ENCODE results near the gene L1CAM. TPM values are rescaled to one million over a fixed set of nuclear protein-coding genes. Genes with fewer than 3 reads are reported as not detected.

The L1CAM gene
- total RNA-seq, 1 experiment from 2014 or later, result 49.7 TPM

DNA sequence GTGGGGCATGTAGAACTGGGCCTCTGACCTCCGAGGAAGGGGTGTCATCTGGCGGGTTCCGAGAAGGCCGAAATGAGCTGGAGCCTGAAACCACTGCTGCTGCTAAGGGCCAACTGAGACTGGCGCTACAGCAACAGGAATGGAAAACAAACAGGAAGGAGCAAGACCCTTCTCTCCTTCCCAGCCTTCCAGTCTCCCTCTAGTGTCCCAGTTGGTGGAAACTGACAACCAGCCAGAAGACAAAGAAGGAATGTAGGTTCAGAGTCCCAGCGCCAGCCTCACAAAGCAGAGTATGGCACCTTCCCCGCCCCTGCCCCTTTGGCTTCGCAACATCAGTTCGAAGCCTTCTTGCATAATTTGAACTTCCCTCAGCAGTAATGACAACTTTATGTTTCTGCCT, 31.3 kb downstream of the L1CAM start:
- no peak for DNase-seq (ENCODE audit: low read depth)
- in situ Hi-C loops (cut with HindIII; ENCODE audit: low pct_unique_long_range_greater_than_20kb, low sequenced_read_pairs), result no loop called here

GRCh38 chrX:153853902-153854267, 32.1 kb downstream of the L1CAM start:
- in situ Hi-C loops (cut with HindIII; ENCODE audit: low pct_unique_long_range_greater_than_20kb, low sequenced_read_pairs), result no loop called here

DNA sequence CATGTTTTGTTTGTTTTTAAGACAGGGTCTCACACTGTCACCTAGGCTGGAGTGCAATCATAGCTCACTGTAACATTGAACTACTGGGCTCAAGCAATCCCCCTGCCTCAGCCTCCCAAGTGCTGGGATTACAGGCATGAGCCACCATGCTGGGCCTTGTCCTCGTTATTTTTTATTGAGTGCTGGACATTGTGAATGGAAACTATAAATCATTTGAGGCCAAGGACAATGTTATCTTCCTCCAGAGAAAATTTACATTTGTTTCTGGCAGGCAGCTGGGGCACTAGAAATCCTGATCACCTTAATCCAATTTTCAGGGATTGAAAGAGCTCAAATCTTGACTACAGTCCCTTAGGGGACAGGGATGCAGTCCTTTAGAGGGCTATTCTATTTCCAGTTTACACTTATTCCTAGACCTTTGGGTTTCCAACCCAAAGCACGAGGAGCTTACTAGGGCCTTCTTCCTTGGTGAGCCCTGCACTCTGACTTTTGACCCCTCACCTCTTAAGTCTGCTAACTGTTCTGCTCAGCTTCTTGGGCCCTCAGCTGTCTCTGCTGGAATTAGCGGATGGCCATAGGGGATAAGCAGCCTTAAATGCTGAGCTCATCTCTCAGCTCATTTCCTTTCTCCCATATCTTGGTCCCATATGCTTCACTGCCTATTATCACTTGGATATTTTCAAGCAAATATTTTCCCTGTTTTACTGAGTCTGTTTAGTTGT, 32.6 kb downstream of the L1CAM start:
- DNase-seq (ENCODE audit: low read depth), result no peak
- in situ Hi-C loops (cut with HindIII; ENCODE audit: low pct_unique_long_range_greater_than_20kb, low sequenced_read_pairs), result no loop called here

More at GRCh38 chrX:153853902-153854267, 32.1 kb downstream of the L1CAM start:
- DNase-seq (ENCODE audit: low read depth), result no peak

DNA sequence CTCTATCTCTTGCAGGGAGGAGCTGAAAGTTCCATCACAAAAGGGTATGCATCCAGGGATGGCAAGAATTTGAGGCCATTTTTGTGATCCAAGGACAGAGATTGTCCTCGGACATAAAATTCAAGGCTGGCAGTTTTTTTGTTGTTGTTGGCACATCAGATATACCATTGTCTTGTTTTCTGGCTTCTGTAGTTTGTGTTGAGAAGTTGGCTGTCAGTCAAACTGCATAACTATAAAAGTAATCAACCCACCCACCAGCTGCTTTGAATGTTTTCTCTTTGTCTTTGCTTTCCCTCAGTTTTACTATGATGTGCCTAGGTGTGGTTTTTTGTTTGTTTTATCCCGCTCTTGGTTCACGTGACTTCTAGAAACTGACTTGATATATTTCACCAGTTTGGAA, 34.0 kb downstream of the L1CAM start:
- in situ Hi-C loops (cut with HindIII; ENCODE audit: low pct_unique_long_range_greater_than_20kb, low sequenced_read_pairs), result no loop called here
- DNase-seq (ENCODE audit: low read depth), result no peak

GRCh38 chrX:153848325-153848724, 37.6 kb downstream of the L1CAM start:
- DNase-seq (ENCODE audit: low read depth), result no peak
- in situ Hi-C loops (cut with HindIII; ENCODE audit: low pct_unique_long_range_greater_than_20kb, low sequenced_read_pairs), result no loop called here

DNA sequence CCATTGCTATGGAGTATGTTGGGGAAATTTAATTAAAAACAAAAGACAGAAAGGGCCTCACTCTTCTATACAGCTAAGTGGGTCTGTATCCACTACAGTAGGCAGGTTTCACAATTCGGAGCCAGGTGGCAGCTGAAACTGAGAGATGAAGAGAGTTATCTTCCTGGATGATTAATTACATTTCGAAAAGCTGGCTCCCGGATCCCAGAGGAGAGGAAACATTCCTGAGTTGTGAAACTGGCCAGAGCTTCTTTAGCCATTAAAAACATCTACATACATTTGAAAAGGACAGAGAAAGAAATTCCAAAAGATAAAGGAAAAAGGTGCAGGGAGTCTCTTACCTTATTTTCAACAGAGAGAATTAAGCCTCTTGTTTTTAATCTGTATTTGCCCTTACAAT, 40.1 kb downstream of the L1CAM start:
- in situ Hi-C loops (cut with HindIII; ENCODE audit: low pct_unique_long_range_greater_than_20kb, low sequenced_read_pairs), result no loop called here
- no peak for DNase-seq (ENCODE audit: low read depth)

- DNase-seq (ENCODE audit: low read depth), result no peak
- in situ Hi-C loops (cut with HindIII; ENCODE audit: low pct_unique_long_range_greater_than_20kb, low sequenced_read_pairs), result no loop called here
These were observed 40.8 kb downstream of the L1CAM start for GRCh38 chrX:153845195-153845594.

GRCh38 chrX:153844509-153845082, 41.4 kb downstream of the L1CAM start:
- no peak for DNase-seq (ENCODE audit: low read depth)
- in situ Hi-C loops (cut with HindIII; ENCODE audit: low pct_unique_long_range_greater_than_20kb, low sequenced_read_pairs), result no loop called here

DNA sequence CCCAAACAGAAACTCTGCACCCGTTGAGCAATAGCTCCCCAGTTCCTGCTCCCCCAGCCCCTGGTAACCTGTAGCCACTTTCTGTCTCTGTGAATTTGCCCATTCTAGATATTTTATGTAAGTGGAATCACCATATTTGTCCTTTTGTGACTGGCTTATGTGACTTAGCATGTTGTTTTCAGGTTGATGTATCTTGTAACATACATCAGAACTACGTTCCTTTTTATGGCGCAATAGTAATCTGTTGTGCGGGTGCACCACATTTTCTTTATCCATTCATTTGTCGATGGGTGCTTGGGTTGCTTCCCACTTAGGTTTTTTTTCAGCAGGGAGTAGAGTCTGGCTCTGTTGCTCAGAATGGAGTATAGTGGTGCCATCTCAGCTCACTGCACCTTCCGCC, 49.1 kb downstream of the L1CAM start:
- in situ Hi-C loops (cut with HindIII; ENCODE audit: low pct_unique_long_range_greater_than_20kb, low sequenced_read_pairs), result no loop called here
- DNase-seq (ENCODE audit: low read depth), result no peak

- no peak for DNase-seq (ENCODE audit: low read depth)
- in situ Hi-C loops (cut with HindIII; ENCODE audit: low pct_unique_long_range_greater_than_20kb, low sequenced_read_pairs), result no loop called here
These were observed 53.2 kb downstream of the L1CAM start for GRCh38 chrX:153832728-153833127.

GRCh38 chrX:153831429-153832150, 54.4 kb downstream of the L1CAM start:
- DNase-seq (ENCODE audit: low read depth), result no peak
- in situ Hi-C loops (cut with HindIII; ENCODE audit: low pct_unique_long_range_greater_than_20kb, low sequenced_read_pairs), result no loop called here

DNA sequence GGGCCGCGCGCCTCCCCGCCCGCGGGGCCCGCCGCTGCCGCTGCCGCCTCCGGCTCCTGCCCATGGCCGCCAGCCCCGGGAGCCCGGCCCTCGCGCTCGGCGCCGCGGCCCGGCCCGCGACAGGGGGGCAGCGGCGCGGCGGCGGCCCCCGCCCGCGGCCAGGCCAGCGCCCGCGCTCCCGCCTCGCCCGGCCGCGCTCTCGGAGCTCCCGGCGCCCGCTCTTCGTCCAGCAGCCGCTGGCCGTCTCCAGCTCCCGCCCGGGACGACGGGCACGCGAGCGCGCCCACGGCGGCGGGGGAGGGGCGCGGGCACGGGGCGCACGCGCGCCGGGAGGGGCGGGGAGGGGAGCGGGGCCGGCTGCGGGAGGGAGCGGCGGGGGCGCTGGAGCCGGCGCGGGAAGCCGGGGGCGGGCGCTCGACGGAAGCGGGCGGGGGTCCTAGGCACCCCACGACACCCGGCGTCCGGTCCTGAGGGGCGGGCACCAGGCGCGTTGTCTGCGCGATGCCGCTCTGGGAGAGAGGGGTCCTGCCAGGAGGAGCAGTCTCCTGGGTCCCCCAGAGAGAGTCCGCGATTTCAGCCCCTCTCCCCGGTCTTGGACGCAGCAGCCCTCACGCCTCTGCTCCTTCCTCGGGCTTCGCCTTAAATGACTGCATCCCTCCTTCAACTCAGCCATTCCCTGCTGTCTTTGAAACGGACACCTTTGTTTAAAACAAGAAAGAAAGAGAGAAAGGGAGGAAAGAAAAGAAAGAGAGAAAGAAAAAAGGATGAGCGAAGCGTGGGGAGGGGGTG, 55.1 kb downstream of the L1CAM start:
- in situ Hi-C loops (cut with HindIII; ENCODE audit: low pct_unique_long_range_greater_than_20kb, low sequenced_read_pairs), result no loop called here

GRCh38 chrX:153829799-153830639, 56.0 kb downstream of the L1CAM start, which contains the start of gene PDZD4:
PDZD4 (minus strand) TSS chrX:153830544; CDS start chrX:153830298, 246 bp downstream.
- DNase-seq (ENCODE audit: low read depth), result no peak
- in situ Hi-C loops (cut with HindIII; ENCODE audit: low pct_unique_long_range_greater_than_20kb, low sequenced_read_pairs), result no loop called here

More for the DNA sequence above, 55.1 kb downstream of the L1CAM start:
- no peak for DNase-seq (ENCODE audit: low read depth)

- in situ Hi-C loops (cut with HindIII; ENCODE audit: low pct_unique_long_range_greater_than_20kb, low sequenced_read_pairs), result no loop called here
These were observed 56.5 kb downstream of the L1CAM start for GRCh38 chrX:153829549-153829798.

DNA sequence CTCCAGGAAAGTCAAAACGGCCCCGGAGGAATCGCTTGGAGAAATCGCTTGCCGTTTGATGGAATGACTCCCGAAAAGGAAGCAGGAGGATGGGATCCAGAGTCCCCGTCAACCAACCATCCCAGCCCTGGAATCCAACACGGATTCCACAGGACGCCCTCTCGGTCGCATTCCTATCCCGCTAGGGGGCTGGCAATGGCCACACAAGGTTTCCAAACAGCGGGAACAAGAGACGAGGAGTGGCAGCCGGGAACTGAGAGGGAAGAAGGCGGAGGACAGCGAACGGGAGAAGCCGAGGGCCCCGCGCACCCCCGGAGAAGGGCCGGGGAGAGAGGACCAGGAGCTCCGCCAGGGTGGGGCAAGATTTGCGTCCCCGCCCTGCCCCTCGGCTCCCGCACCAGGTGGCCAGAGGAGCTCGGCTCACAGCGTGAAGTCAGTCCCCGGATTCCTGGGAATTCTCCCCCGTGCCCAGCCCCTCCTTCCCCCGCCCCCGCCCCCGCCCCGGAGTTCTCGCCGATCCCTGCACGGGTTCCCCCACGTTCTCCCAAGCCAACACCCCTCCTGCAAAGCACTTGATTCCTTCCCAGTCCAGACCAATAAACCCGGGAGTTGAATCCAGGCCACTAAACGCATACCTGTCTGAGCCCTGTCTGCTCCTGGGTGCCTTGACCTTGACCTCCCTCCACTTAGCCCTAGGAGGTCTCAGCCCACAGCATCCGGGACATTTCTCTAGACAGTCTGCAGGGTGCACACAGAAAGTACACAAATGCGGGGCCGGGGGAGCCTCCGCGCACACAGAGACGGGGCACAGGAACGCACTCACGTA, 57.0 kb downstream of the L1CAM start:
- DNase-seq (ENCODE audit: low read depth), result no peak
- in situ Hi-C loops (cut with HindIII; ENCODE audit: low pct_unique_long_range_greater_than_20kb, low sequenced_read_pairs), result no loop called here

More at GRCh38 chrX:153829549-153829798, 56.5 kb downstream of the L1CAM start:
- no peak for DNase-seq (ENCODE audit: low read depth)

GRCh38 chrX:153828308-153828707, 57.7 kb downstream of the L1CAM start:
- in situ Hi-C loops (cut with HindIII; ENCODE audit: low pct_unique_long_range_greater_than_20kb, low sequenced_read_pairs), result no loop called here
- DNase-seq (ENCODE audit: low read depth), result no peak

GRCh38 chrX:153827903-153828302, 58.1 kb downstream of the L1CAM start:
- in situ Hi-C loops (cut with HindIII; ENCODE audit: low pct_unique_long_range_greater_than_20kb, low sequenced_read_pairs), result no loop called here
- DNase-seq (ENCODE audit: low read depth), result no peak
